Measurements from ENCODE around the gene APBA2.
A peak's percentile ranks its signal among the peaks of the same experiment; 100 is the strongest.

The APBA2 gene

DNA sequence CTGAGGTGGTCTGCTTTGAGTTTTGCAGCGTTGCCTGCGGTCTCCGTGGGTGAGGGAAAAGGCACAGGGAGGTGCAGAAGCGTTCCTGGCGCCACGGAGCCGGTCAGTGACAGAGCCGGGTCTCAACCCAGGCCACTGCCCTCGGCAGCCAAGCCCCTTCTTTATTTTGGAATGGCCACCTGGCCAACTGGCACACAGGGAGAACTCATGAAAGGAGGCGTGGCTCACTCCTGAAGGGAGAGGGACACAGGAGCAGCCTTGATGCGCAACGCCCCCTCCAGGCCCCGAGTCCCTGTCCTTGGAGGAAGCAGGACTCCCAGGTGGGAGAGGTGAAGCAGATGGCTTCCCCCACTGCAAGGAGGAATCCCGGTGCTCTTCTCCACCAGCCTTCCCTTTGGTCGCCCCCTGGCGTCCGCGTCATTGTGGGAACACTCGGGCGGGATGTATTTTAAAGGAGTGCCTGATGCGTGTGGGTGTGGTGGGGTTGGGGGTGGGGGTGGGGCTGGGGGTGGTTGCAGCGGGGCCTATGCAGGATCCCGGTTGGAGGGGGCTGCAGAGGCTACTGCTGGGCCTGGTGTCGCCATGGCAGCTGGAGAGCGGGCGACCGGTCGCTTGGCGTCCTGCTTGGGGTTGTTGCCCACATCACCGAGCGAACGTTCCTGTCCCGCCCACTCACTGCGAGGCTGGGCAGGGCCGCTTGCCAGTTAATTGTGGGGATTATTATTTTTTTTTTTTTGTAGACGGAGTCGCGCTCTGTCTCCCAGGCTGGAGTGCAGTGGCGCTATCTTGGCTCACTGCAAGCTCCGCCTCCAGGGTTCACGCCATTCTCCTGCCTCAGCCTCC is 32.6 kb downstream of the APBA2 start:
- TF ChIP-seq CTCF (IDR thresholded peaks at IDR 0.05; ENCODE audit: extremely low read depth, missing control alignments), result no peak
- no peak for DNase-seq (ENCODE audit: low spot score)

DNA sequence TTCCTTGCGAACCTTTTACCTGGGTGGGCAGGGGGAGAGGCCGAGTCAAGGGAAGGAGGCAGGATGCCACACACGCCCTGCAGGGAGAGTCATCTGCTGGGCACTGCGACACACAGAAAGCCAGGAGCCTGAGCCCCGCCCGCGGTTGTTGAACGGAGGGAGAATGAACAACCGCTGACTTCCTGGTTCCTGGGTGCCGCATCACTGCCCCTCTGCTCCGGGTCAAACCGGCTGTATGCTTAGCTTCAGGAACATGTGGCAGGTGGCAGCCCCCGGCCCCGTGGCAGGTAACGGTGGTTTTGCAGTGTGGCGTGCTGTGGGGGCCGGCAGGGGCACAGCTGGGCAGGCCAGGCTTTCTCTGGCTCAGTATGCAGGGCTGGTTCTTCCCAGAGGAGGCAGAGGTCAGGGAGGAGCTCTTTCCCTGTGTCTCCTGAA is 33.4 kb downstream of the APBA2 start:
- no peak for DNase-seq (ENCODE audit: low spot score)
- no peak for TF ChIP-seq CTCF (IDR thresholded peaks at IDR 0.05; ENCODE audit: extremely low read depth, missing control alignments)

DNA sequence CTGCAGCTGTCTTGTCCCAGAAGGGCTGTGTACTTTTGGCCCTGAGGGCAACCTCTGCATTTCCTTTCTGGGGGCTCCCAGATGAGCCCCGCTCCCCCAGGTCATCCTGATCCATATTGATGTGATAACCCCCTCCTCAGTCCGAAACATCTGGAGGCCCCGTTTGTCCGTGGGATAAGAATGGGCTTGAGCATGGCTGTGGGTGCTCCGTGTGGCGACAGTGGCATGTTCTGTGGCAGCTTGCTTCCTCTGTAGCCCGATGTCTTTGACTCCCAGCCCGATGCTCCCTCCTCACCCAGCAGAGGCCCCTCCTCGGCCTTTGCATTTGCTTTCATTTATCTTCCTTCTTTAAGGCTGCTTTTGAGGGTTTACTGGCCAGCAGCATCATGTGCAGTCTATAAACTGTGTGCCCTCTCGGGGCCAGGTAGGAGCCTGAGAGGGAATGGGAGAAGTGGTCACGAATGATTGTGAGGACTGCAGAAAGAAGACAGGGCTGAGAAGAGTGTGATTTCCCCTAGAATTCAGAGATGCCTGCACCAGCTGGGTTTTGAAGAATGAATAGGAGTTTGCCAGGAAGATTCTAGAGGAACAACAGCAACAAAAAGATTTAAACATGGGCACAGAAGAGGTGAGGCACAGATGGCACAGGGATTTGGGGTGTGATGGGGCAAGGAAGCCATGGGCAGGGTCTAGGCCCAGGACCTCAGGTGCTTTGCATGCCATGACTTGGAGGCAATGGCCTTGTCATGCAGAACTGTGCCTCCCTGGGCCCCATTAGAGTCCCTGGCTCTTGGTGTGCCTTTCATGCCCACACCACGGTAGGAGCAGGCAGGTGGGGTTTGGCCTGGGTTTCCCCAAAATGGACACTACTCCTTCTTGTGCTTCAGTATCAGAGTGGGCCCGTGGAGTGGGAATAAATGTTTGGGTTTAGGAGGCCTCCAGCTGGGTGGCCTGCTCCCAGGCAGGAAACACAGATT is 34.2 kb downstream of the APBA2 start:
- DNase-seq (ENCODE audit: low spot score), result no peak
- no peak for TF ChIP-seq CTCF (IDR thresholded peaks at IDR 0.05; ENCODE audit: extremely low read depth, missing control alignments)

DNA sequence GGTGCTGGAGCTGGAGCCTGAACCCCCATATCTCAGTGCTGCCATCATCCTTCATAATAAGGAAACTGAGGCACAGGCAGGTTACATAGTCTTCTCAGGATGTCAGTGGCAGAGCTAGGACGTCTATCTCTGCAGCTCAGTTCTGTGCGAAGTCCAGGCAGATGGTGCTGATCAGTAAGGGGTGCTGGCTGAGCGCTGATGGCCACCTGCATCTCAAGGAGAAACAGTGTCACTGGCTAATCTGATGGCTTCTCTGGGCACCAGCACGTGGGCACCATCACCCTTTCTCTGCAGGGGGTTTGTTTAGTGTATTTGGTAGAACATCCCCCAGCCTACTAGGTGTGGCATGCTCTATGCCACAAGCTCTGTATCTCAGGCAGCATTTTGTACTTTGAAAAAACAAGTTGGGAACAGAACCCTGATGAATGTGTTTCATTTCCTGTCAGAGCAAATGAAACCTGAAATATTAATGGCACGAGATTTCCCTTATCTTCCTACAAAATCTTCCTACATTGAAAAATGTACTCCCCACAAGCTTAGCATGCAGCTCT is 35.1 kb downstream of the APBA2 start:
- TF ChIP-seq CTCF (IDR thresholded peaks at IDR 0.05; ENCODE audit: extremely low read depth, missing control alignments), result no peak
- no peak for DNase-seq (ENCODE audit: low spot score)

GRCh38 chr15:28921336-28921735 is 35.6 kb downstream of the APBA2 start:
- TF ChIP-seq CTCF (IDR thresholded peaks at IDR 0.05; ENCODE audit: extremely low read depth, missing control alignments), result no peak
- no peak for DNase-seq (ENCODE audit: low spot score)

DNA sequence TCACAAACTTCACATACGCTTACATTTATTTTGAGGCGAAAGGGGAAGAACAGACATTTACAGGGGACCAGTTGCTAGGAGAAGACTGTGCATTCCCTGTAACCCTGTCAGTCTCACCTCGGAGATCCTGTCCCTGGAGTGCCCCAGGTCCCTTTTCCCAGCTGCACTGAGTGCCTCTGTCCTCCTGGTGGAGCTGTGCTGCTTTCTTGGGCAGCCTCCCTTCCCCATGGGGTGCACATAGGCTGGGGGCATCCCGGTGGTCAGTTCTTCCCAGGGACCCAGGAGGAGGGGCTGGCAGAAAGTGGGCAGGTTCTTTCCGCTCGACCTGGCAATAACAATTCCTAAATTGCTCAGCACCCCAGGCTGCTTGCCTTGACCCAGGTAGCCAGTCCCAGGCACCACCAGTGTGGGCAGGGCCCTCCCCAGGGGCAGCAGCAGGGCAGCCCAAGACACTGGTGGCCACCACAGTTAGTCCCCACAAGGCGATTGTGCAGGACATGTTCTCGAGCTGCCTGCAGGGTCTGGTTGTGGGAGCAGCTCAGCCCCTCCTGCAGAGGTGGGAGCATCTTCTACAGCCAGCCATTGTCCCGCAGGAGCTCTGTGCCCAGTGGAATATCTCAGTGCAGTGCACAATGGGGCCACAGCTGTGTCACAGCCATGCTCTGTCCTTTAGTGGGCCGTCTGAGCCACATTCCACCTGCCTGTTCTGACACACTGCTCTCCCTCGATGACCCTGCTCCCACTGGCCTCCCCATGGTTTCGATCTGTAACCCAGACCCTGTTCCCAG is 36.3 kb downstream of the APBA2 start:
- peak; percentile 7 for TF ChIP-seq CTCF (IDR thresholded peaks at IDR 0.05; ENCODE audit: extremely low read depth, missing control alignments)
- no peak for DNase-seq (ENCODE audit: low spot score)

All from GM20000 (cell line).